Measurements from ENCODE around the gene MUTYH.
"Not testable (repeated sequence)": the region's sequence is repeated elsewhere in the genome, so short reads cannot be mapped to it uniquely, and the experiment has no call there.

MUTYH gene

DNA sequence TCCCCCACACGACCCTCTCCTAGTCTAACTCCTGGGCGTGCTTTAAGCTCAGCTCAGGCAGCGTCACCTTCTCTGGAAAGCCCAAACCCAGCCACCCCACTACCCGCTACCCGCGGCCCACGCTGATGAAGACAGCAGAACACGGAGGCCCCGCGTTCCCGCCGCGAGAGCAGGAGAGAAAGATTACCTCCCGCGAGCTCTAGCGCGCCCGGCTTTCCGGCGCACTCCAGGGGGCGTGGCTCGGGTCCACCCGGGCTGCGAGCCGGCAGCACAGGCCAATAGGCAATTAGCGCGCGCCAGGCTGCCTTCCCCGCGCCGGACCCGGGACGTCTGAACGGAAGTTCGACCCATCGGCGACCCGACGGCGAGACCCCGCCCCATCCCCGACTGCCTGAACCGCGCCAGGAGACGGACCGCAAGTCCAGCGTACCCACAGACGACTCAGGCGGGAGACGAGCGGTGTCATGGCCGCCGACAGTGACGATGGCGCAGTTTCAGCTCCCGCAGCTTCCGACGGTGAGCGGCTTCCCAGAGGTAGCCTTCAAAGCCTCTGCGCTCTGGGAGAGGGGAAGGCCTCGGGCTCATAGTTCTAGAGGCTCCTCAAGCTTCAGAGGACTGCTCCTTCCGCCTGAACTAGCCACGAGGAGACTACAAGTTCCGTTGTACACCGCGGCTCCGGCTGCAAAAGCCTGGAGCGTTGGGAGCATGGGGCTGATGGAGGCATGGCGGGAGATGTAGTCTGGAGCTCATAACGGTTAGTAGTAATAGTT is at the start of gene MUTYH, which contains the start of gene TOE1:
Gene MUTYH (minus strand): TSS at position 652 of the 770 bp plus-strand sequence. CDS start 5,935 bp downstream, outside the sequence.
Gene TOE1 (plus strand): TSS at position 382 of the 770 bp plus-strand sequence. CDS start 83 bp downstream, at position 465.
- peak; percentile 90 to 92 for DNase-seq

DNA sequence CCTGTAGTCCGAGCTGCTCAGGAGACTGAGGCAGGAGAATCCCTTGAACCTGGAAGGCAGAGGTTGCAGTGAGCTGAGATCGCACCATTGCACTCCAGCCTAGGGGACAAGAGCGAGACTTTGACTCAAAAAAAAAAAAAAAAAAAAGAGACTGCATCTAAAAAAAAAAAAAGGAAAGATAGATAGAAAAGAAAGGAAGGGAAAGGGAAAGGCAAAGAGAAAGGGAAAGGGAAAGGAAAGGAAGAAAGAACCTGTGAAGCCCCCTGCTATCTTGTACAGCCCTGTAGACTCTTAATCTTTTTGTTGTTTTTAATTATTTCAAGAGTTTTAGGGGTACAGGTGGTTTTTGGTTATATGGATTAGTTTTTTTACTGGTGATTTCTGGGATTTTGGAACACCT is 46.0 kb upstream of the MUTYH start:
- no peak for DNase-seq

DNA sequence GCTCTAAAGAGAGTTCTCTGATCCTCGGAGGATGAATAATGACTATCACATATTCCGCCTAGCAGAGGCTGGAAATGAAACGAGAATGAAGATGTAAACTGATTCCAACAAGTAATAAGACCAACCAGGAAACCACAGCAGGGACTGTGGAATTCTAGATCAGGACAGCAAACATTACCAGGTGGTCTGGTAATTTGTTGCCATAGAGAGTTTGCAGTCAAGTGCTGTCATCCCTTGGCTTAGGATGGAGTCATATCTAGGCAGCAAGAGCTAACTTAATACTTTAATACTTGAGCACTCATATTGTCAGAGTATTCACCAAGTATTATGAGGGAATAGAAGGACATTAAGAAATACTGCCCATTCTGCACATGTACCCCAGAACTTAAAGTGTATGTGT is 45.1 kb upstream of the MUTYH start:
- DNase-seq: no peak

DNA sequence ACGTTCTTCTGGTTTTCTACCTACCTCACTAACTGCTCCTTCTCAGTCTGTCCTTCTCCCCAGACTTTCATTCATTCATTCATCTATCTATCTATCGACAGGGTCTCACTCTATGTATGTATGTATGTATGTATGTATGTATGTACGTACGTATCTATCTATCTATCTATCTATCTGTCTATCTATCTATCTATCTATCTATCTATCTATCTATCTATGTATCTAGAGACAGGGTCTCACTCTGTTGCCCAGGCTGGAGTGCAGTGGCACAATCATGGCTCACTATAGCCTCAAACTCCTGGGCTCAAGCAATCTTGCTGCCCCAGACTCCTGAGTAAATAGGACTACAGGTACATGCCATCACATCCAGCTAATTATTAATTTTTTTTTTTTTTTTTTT is 44.0 kb upstream of the MUTYH start:
- not testable (repeated sequence) for DNase-seq

DNA sequence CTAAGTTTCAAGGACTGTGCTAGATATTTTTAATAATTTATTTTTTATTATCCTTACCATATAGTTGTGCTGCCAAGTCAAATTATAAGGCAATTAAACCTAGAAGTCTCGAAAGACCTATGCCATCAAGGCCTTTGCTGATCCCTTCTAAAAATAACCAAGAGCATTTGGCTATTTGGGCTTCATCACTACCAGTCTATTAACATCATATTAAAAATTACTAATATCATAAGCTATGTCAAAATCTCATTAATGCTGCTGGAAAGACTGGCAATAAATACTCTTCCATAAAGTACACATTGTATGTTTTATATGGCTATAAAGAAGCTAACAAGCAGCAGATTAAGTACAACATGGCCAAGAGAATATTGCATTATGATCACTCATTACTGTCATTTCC is 43.0 kb upstream of the MUTYH start:
- no peak for DNase-seq

DNA sequence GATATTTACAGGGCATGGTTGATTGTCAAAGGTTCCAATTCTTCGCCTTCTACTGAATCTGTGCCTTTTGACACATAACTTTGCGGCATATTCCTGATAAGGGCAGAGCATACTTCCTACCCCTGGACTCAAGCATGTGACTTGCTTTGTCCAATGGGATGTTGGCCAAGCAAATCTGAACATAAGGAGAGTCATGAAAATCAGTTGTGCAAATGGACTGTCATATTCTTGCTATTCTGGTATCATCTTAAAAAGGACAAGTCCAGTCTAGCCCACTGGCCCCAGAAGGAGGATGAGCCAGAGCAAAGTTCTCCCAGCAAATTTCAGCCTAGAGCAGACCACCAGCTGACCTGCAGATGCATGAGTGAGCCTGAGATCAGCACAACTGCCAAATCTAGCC is 41.0 kb upstream of the MUTYH start:
- no peak for DNase-seq

DNA sequence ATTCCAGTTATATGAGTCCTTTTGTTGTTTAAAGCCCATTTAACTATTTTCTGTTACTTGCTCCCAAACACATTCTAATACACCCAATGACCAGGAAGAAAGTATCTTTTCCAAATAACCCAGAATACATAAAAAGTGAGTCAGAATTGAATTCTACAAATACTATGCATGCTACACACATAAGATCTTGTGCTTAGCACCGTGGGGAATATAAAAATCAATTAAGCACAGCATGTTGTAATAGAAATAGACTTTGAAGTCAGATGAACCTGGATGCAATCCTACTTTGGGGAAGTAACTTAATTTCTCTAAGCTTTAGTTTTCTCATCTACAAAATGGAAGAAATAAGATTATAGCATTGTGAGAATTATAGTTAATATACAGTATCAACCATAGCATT is 40.5 kb upstream of the MUTYH start:
- no peak for DNase-seq

DNA sequence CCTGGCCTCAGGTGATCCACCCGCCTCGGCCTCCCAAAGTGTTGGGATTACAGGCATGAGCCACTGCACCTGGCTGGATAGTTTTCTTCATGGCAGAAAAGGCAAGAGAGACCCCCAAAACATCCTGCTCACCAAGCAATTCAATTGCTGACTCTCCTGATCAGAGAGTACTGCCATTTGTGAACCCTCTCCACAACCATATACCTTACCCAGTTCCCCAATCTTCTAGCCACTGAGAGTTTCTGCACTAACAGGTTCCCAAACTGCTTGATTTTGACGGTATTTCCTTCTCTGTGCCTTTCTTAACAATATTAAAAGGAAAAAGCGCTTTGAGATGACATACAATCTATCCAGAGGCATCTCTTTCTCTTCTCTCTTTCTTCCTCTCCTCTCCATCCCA is 39.9 kb upstream of the MUTYH start:
- no peak for DNase-seq

DNA sequence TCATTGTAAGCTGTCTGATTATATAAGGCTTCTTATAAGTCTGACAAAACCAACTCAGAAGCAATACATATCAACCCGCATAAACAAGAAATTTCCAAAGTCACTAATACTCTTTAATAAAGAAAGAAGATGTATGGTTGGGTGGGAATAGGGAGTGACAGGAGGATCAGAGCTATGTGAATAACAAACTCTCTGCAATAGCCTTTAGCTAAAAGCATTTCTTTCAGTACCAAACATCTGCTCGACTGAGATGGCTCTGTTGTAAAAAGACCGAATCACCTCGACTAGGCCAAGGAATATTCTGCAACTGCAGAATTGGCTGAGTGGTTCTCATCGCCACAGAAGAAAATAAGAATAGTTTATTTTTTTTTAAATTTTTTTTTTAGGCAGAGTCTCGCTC is 39.3 kb upstream of the MUTYH start:
- no peak for DNase-seq

DNA sequence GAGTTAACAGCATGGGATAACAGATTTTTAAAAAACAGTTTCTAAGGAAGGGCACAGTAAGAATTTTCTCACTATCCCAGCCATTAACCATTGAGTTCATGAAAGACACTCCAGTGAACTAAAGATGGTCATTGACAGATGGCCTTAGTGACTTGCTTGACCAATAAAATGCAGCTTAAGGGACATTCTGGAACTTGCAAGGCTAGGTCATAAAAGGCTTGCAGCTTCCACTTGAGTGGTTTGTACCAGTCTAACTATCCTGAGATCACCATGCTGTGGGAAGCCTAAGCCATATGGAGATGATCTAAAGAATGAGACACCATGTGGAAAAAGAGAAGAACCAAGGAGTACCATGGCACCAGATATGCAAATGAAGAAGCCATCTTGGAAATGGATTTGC is 37.9 kb upstream of the MUTYH start:
- DNase-seq: no peak

DNA sequence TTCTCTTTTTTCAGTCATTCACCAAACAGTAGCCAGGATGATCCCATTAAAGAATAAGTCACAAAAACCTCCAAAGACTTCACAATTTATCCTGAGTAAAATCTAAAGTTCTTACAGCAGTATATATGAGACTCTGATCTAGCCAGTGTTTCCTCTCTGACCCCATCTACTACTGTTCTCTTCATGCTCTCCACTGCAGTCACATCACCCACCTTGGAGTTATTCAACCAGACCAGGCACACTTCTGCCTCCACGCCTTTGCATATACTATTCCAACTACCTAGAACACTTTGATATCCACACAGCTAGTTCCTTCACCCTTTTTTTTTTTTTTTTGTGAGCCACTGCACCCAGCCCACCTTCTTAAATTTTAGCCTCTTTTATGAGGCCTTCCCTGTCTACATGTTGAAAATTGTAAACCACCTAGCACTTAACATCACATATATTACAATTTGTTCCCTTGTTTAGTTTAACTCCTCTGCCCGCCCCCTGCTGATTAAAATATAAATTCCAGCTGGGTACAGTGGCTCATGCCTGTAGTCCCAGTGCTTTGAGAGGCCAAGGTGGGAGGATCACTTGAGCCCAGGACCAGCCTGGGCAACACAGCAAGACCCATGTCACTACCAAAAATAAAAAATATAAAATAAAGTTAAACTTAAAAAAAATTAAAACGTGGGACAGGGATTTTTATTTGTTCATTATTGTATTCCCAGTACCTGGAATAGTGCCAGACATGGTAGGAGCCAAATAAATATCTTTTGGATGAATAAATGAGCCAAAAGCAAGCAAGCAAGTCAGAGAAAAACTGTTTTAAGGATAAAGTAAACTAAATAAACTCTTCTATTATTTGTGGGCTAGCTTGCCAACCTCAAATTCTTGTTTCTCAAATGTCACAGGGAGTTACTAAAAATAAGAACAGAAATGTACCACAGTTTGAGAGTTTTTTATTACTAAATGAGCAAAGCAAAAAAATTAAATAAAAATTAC is 35.2 kb upstream of the MUTYH start:
- no peak for DNase-seq

DNA sequence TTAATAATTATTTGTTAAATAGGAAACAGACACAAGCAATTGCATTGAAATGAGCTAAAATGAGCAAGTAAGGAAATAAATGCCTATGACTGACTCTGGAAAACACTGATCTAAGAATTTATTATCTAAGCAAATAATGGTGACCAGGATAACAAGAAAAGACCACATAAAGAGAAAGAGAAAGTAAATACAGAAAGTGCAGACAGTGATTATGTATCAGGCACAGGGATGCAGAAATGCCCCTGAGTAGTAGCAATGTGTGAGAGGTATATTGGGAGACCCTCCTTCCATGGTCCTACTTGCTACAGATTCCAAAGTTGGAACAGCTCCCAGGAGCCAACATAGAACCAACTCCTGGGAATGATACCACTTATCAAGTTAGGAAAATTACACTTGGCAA is 33.3 kb upstream of the MUTYH start:
- DNase-seq: no peak

DNA sequence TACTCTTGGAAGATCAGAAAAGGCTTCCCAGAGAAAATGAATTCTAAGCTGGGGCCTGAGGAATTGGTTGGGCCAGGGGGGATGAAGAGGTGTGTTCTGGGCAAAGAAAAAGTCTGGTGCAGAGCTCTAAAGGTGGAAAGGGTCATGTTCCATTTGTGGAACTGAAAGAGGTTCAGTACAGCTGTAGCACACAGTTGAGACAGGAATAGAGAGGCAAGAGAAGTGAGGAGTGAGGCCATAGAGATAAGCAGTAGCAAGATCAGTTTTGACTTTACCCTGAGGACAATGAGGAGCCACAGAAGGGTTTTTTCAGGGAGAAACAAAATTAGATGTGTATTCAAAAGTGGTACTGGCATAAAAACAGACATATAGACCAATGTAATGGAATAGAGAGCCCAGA is 30.3 kb upstream of the MUTYH start:
- no peak for DNase-seq

DNA sequence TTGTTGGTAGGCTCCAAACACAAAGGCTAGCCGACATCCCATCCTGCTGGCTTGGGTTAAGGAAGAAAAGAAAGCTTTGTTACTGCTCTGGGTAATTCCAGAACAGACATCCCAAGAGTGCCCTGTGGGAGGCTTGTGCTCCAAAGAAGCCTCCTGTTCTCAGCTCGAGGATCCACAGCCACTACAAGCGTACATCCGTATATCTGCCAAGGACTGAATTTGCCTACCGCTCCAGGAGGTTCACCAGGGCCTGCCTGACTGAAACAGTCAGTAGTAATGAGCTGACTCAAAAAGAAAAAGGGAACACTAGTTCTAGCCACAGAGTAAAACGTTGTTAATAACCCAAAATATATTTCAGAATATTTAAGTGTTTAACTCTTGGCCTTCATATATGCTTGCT is 24.8 kb upstream of the MUTYH start:
- DNase-seq: no peak

DNA sequence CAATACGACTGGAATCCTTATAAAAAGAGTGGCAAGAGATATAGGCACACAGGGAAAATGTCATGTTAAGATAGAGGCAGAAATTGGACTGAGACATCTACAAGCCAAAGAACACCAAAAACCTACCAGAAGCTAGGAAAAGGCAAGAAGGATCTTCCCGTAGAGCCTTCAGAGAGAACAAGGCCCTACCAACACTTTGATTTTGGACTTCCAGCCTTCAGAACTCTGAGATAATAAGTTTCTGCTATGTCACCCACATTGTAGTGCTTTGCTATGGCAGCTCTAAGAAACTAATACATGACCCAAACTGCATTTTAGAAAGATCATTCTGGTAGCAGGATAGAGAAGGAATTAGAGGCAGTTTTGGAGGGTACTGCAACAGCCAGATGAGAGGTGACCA is 24.1 kb upstream of the MUTYH start:
- DNase-seq: no peak

DNA sequence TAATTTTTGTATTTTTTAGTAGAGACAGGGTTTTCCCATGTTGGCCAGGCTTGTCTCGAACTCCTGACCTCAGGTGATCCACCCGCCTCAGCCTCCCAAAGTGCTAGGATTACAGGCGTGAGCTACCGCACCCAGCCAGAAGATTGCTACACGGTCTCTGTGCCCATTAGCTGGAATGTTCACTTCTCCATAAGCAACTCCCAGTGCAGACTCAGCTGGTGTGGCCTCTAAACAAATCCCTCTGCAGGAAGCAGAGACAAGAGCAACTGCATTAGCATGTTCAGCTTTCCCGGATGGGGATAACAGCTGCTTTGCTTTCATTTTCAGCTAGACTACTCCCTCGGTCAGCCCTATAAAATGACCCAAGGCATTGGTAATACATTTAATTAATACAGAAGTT is 20.7 kb upstream of the MUTYH start:
- not testable (repeated sequence) for DNase-seq

DNA sequence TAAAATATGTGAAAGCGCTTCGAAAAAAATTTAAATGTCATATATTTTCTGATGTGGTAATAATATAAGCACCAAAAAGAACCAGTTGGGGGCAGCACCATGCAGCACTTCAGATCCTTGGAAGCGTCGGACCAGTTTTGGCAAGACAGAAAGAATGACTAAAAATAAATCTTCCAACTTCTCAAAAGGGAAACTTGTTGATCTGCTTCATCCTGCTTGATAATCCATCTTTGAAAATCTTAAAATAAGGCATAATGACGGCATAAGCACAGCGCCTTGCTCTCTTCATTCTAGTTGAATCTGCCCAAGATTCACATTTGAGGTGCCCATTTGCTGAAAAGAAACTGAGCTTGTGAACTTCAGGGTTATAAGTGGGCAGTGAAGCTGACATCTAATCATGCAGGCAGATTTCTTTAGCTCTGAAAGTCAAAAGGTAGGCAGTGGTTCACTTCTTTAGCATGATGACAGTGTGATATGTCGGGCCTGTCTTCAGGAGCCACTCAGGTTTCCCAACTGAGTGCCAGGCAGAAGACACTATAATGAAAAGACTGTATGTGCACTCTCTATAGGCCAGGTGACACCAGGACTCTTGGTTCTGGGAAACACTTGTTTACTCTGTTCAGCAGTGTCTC is 19.8 kb upstream of the MUTYH start:
- DNase-seq: peak; percentile 39 to 51

DNA sequence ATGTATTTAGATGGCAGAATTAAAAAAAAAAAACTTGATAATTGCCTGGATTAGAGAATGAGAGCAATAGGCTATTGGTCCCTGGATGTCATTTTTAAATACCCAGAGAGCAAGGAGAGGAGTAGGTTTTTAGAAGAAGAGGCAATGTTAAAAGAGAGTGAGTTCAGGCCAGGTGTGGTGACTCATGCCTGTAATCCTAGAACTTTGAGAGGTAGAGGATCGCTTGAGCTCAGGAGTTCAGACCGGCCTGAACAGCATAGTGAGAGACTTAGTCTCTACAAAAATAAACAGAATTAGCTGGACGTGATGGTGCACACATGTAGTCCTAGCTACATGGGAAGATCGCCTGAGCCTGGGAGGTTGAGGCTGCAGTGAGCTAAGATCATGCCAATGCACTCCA is 15.9 kb upstream of the MUTYH start:
- DNase-seq: no peak

DNA sequence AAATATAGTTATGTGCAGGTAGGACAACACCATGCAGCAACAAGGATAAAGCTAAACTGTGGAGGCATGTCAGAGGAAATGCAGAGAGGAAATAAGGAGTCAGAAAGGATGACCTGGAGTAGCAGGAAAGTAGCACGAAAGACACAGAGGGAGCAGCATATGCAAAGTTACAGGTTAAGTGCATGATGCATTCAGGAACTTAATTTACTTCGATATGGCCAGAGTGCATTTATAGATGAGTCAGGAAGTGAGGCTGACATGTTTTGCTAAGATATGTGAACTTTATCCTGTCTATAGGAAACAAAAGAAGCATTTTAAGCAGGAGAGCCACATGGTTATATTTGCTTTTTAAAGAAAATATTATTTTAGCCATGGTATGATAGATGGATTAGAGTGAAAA is 15.4 kb upstream of the MUTYH start:
- no peak for DNase-seq

DNA sequence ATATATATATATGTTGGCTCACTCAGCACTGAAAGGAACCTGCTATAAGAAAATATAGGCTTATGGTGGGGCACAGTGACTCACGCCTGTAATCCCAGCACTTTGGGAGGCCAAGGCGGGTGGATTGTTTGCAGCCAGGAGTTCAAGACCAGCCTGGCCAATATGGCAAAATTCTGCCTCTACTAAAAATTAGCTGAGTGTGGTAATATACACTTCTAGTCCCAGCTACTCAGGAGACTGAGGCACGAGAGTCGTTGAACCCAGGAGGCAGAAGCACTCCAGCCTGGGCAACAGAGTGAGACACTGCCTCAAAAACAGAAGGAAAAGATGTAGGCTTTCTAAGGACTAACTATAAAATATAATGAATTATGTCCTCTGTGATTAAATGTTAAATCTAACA is 14.6 kb upstream of the MUTYH start:
- DNase-seq: no peak

DNA sequence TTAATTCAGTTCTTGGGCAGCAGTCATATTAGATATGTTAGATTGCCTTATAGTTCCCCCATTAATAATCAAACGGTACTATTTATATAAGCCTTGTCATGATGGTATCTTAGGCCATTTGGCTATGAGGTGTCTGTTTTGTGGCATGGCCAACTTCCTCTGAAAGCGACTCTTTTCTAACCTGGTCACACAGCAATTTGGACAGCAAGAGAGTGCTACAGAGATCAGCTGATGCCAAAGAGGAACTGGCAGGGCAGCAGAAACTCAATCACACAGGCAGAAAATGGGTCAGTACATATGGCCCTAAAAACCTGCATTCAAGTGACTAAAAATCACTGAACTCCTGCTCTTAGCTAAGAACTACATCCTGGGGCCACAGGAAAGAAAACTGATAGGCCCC is 13.4 kb upstream of the MUTYH start:
- no peak for DNase-seq

DNA sequence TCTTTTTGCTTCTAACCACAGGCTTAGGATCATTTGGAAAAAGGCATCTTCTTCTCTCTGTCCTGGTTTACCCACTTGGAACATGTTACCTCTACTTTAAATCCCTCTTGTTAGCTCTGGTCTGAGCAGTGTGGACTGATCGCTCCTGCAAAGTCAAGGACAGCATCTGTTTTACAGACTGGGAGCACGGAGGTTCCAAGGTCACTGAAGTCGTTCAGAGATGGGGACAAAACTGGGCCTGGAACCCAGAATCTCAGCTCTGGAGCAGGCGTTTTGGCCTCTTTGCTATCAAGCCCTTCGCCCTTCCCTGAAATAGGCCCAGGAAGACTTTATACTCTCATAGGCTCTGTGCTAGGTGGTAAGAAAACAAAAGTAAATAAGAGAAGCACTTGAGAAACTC is 11.3 kb upstream of the MUTYH start:
- no peak for DNase-seq

DNA sequence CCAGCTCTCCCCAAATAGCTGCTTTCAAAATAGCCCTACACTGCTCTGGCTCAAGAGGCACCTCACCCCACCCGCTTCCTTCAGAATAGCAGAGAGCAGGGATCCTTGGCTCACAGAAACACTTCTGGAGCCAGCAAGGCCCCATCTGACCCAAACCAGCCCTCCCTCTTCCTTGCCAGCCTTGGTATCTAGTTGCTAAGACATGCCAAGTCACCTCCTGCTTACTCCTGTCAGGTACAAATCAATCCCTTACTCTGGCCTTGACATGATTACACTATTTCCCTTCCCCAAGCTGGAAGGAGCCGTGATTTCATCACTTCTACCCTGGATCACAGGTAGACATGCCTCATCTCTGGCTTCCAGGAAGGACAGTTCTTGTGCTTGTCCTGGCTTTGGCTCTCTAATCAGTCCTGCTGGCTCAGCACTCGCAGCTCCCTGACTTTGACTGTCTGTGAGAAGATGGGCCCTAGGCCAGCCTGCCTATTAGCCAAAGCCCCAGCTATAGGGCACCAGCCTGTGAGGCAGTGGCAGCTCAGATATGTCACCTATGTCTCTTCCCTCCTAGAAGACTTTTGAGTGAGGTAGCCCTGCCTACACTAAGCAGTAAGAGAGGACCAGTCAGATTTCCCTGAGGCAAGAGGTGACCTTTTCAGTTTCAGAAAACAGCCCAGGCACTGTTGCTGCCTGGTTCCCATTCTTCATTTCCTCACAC is 8.9 kb upstream of the MUTYH start:
- no peak for DNase-seq

Data from activated CD4-positive, alpha-beta T cell treated with anti-CD3 and anti-CD28 coated beads for 4 hours (primary cell).